ENCODE measurements around the gene STK32B. TPM values are rescaled to one million over a fixed set of nuclear protein-coding genes. Genes with fewer than 3 reads are reported as not detected.

The STK32B gene
- total RNA-seq, 4 donors from 2014 or later = 3.0 to 33.8 (median 4.3) TPM

DNA sequence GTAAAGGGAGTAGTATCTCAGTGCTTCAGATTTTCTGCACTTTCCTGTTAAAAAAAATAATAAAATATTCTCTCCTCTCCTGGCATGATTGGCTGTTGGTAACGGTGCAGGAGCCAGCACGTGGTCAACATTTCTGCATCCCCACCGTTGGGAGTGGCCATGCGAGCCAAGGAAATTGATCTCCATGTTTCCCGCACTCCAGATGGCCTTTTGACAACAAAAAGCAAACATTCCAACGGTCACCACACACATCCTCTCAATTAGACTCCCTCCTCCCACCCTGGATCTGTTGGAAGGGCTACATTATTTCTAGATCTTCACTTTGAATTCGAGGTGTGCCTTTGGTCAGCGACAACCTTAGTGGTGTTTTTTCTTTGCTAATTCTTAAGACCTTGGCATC, 45.0 kb downstream of the STK32B start:
- intact Hi-C loops (cut with DNase I; ENCODE audit: low total_unique reads) = no loop called here
- TF ChIP-seq, protein P1, sequence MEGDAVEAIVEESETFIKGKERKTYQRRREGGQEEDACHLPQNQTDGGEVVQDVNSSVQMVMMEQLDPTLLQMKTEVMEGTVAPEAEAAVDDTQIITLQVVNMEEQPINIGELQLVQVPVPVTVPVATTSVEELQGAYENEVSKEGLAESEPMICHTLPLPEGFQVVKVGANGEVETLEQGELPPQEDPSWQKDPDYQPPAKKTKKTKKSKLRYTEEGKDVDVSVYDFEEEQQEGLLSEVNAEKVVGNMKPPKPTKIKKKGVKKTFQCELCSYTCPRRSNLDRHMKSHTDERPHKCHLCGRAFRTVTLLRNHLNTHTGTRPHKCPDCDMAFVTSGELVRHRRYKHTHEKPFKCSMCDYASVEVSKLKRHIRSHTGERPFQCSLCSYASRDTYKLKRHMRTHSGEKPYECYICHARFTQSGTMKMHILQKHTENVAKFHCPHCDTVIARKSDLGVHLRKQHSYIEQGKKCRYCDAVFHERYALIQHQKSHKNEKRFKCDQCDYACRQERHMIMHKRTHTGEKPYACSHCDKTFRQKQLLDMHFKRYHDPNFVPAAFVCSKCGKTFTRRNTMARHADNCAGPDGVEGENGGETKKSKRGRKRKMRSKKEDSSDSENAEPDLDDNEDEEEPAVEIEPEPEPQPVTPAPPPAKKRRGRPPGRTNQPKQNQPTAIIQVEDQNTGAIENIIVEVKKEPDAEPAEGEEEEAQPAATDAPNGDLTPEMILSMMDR (IDR thresholded peaks at IDR 0.05) = no peak
- TF ChIP-seq POLR2A (IDR thresholded peaks at IDR 0.05) = no peak
- DNase-seq = no peak

DNA sequence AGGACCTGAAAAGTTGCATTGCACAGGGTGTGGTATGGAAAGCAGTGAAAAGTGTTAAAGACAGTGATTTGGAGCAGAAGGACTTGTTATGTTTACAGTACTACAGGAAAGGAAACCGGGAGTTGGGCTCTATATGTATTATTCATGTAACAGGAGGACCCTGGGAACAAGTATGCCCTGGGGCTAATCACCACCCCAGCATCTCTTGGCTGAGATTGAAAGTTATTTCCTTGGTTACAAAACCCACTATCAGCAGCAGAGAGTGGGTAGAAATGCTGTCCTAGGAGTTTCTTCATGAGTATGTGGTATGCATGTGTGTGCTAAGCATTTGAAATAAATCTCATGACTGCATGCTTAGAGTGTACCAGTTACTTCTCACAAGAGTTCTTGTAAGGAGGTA, 46.9 kb downstream of the STK32B start:
- no peaks in the 10 kb centered on the region for H3K4me1 ChIP-seq
- TF ChIP-seq, protein P1 (IDR thresholded peaks at IDR 0.05) = no peak
- no peak for TF ChIP-seq POLR2A (IDR thresholded peaks at IDR 0.05)
- H3K27me3 ChIP-seq = no peaks in the 10 kb centered on the region
- no peaks in the 10 kb centered on the region for H3K9me3 ChIP-seq
- H3K36me3 ChIP-seq = no peaks in the 10 kb centered on the region
- no peak overlapping the region for H3K4me3 ChIP-seq
- DNase-seq = no peak
- intact Hi-C loops (cut with DNase I; ENCODE audit: low total_unique reads) = no loop called here
- H3K27ac ChIP-seq = no peak overlapping the region

More for the DNA sequence above, 45.0 kb downstream of the STK32B start:
- Histone ChIP-seq H3K9me3 (no peaks in the 10 kb centered on the region), H3K4me1 (no peaks in the 10 kb centered on the region), H3K4me3 (no peak overlapping the region), H3K36me3 (no peaks in the 10 kb centered on the region), H3K27me3 (no peaks in the 10 kb centered on the region), H3K27ac (no peak overlapping the region)

DNA sequence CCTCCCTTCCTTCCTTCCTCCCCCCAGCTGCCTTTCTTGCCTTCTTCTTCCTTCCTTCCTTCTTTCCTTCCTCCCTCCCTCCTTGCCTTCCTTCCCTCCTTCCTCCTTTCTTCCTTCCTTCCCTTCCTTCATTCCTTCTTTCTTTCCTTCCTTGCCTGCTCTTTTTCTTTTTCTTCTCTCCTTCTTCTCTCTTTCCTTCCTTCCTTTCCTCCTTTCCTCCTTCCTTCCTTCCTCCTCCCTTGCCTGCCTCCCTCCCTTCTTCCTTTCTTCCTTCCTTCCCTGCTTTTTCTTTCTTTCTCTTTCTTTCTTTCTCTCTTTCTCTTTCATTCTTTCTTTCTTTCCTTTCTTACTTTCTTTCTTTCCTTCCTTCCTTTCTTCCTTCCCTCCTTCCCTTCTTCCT, 49.1 kb downstream of the STK32B start:
- DNase-seq = no peak
- TF ChIP-seq POLR2A (IDR thresholded peaks at IDR 0.05) = no peak
- TF ChIP-seq, protein P1 (IDR thresholded peaks at IDR 0.05) = no peak
- intact Hi-C loops (cut with DNase I; ENCODE audit: low total_unique reads) = no loop called here
- Histone ChIP-seq H3K9me3 (no peaks in the 10 kb centered on the region), H3K27ac (no peak overlapping the region), H3K4me1 (no peaks in the 10 kb centered on the region), H3K4me3 (no peak overlapping the region), H3K27me3 (no peaks in the 10 kb centered on the region), H3K36me3 (no peaks in the 10 kb centered on the region)

DNA sequence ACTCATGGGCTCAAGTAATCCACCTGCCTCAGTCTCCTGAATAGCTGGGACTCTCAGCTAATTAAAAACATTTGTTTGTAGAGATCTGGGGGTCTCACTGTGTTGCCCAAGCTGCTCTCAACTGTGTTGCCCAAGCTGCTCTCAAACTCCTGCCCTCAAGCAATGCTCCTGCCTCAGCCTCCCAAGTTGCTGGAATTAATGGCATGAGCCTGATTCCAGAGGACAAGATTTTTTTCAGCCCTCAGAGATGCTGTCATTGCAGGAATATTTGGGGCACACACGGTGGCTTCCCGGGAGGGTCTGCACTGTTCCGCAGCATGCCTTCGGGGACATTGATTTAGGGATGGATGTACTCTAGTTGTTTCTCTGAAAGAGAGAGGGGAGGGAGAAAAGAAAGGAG, 49.7 kb downstream of the STK32B start:
- TF ChIP-seq, protein P1 (IDR thresholded peaks at IDR 0.05) = no peak
- no peak for TF ChIP-seq POLR2A (IDR thresholded peaks at IDR 0.05)
- H3K27me3 ChIP-seq = no peaks in the 10 kb centered on the region
- no peaks in the 10 kb centered on the region for H3K4me1 ChIP-seq
- H3K27ac ChIP-seq = no peak overlapping the region
- DNase-seq = no peak
- no peak overlapping the region for H3K4me3 ChIP-seq
- intact Hi-C loops (cut with DNase I; ENCODE audit: low total_unique reads) = no loop called here
- H3K9me3 ChIP-seq = no peaks in the 10 kb centered on the region
- H3K36me3 ChIP-seq = no peaks in the 10 kb centered on the region

DNA sequence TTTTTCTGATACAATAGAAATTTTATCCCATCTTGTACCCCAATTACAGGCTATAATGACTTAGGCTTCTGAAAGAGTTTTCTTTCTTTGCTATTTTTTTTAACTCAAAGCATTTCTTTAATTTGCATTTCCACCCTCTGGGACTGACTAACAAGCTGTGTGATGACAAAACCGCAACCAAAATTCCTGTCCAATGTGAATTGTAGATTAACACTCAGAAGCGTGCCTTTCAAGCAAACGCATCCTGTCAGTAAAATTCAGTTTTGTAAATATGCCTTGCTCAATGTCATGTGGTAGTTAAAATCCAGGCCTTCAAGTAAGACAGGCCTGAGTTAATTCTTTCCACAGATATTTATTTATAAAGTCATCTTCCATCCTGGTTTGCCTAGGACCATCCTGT, 50.3 kb downstream of the STK32B start:
- intact Hi-C loops (cut with DNase I; ENCODE audit: low total_unique reads) = no loop called here
- no peaks in the 10 kb centered on the region for H3K36me3 ChIP-seq
- H3K4me3 ChIP-seq = no peak overlapping the region
- H3K27ac ChIP-seq = no peak overlapping the region
- no peaks in the 10 kb centered on the region for H3K27me3 ChIP-seq
- TF ChIP-seq POLR2A (IDR thresholded peaks at IDR 0.05) = no peak
- TF ChIP-seq, protein P1 (IDR thresholded peaks at IDR 0.05) = no peak
- no peak for DNase-seq
- H3K4me1 ChIP-seq = no peaks in the 10 kb centered on the region
- H3K9me3 ChIP-seq = no peaks in the 10 kb centered on the region
